ENCODE results near the gene MCU.

GRCh38 chr10:72694476-72695369 lies 2.8 kb downstream of the MCU start:
- TF ChIP-seq, protein P1, sequence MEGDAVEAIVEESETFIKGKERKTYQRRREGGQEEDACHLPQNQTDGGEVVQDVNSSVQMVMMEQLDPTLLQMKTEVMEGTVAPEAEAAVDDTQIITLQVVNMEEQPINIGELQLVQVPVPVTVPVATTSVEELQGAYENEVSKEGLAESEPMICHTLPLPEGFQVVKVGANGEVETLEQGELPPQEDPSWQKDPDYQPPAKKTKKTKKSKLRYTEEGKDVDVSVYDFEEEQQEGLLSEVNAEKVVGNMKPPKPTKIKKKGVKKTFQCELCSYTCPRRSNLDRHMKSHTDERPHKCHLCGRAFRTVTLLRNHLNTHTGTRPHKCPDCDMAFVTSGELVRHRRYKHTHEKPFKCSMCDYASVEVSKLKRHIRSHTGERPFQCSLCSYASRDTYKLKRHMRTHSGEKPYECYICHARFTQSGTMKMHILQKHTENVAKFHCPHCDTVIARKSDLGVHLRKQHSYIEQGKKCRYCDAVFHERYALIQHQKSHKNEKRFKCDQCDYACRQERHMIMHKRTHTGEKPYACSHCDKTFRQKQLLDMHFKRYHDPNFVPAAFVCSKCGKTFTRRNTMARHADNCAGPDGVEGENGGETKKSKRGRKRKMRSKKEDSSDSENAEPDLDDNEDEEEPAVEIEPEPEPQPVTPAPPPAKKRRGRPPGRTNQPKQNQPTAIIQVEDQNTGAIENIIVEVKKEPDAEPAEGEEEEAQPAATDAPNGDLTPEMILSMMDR (IDR thresholded peaks at IDR 0.05; ENCODE audit: poor library complexity, severe bottlenecking), result peak; percentile 61
- TF ChIP-seq POLR2AphosphoS5 (IDR thresholded peaks at IDR 0.05) (no peak), RAD21 (conservative IDR thresholded peaks at IDR 0.05) (peak; percentile 60), TAF1 (IDR thresholded peaks at IDR 0.05; ENCODE audit: low read depth) (no peak), REST (IDR thresholded peaks at IDR 0.05; ENCODE audit: borderline replicate concordance) (no peak), EZH2 (IDR thresholded peaks at IDR 0.05; ENCODE audit: borderline replicate concordance, insufficient read depth, low read length, poor library complexity, severe bottlenecking) (no peak)

Measured in neural cell (in vitro differentiated cells).